Sigmoid colon (tissue), 4 donors: ENCODE measurements around the gene MPV17L.

Experiments
- CTCF ChIP-seq, 4 experiments: fragments of 450-650 bp in 3 of 4; fragments of 200-600 bp in 1 of 4; IDR thresholded peaks; one replicate each; pipeline ENCODE4 v1.5.1; 2016 to 2019; ENCODE audit warnings: antibody characterized with exemption in 4 of 4, mild to moderate bottlenecking in 3 of 4, moderate library complexity in 2 of 4
- EP300 ChIP-seq, 4 donors: sonication (generic); formaldehyde crosslinking; IDR thresholded peaks; one replicate each; pipeline ENCODE4 v1.6.1; 2017; ENCODE audit warnings: antibody characterized with exemption in 4 of 4
- POLR2A ChIP-seq, 2 donors: fragments of 450-650 bp; IDR thresholded peaks; one replicate each; pipeline ENCODE4 v1.6.1; 2016; ENCODE audit warnings: antibody characterized with exemption in 2 of 2, mild to moderate bottlenecking in 2 of 2, moderate library complexity in 2 of 2
- POLR2AphosphoS5 ChIP-seq, 4 donors: sonication (generic); formaldehyde crosslinking; IDR thresholded peaks; one replicate each; pipeline ENCODE4 v1.6.1; 2017; ENCODE audit warnings: antibody characterized with exemption in 4 of 4

- TF ChIP-seq CTCF (IDR thresholded peaks at IDR 0.05): peak; percentile 46 to 62 (median 60)
- TF ChIP-seq POLR2AphosphoS5 (IDR thresholded peaks at IDR 0.05): peak in 2 of 4 donors; percentile 50
- no peak for TF ChIP-seq EP300 (IDR thresholded peaks at IDR 0.05)
- TF ChIP-seq POLR2A (IDR thresholded peaks at IDR 0.05): no peak
These were observed 32.2 kb downstream of the MPV17L start for GRCh38 chr16:15427648-15428239.
